ENCODE data around the gene PCDHGC3.

Gene PCDHGC3

GRCh38 chr5:141491323-141492167 lies 15.8 kb downstream of the PCDHGC3 start:
- Histone ChIP-seq H3K9me2 (replicated peaks; ENCODE audit: insufficient read depth, low read length) (no peaks in the 10 kb centered on the region), H3K9ac (ENCODE audit: low read length) (no peak overlapping the region), H2AFZ (ENCODE audit: low read length) (no peak overlapping the region), H3K4me1 (ENCODE audit: low read length) (no peaks in the 10 kb centered on the region), H3K4me3 (ENCODE audit: low read length) (no peak overlapping the region), H3K79me2 (ENCODE audit: low read length) (no peaks in the 10 kb centered on the region), H3F3A (ENCODE audit: insufficient read depth, low read length) (no peaks in the 10 kb centered on the region), H4K20me1 (ENCODE audit: insufficient read depth, low read length) (no peaks in the 10 kb centered on the region), H3K4me2 (ENCODE audit: low read depth, low read length) (no peak overlapping the region), H3K36me3 (replicated peaks; ENCODE audit: insufficient read depth, low read length) (no peaks in the 10 kb centered on the region), H3K9me3 (replicated peaks; ENCODE audit: insufficient read depth, low read length) (no peaks in the 10 kb centered on the region), H3K27ac (ENCODE audit: low read length) (no peak overlapping the region), H3K27me3 (replicated peaks; ENCODE audit: insufficient read depth, low read length) (peaks cover 4% of the 10 kb centered on the region)
- TF ChIP-seq, protein P1, sequence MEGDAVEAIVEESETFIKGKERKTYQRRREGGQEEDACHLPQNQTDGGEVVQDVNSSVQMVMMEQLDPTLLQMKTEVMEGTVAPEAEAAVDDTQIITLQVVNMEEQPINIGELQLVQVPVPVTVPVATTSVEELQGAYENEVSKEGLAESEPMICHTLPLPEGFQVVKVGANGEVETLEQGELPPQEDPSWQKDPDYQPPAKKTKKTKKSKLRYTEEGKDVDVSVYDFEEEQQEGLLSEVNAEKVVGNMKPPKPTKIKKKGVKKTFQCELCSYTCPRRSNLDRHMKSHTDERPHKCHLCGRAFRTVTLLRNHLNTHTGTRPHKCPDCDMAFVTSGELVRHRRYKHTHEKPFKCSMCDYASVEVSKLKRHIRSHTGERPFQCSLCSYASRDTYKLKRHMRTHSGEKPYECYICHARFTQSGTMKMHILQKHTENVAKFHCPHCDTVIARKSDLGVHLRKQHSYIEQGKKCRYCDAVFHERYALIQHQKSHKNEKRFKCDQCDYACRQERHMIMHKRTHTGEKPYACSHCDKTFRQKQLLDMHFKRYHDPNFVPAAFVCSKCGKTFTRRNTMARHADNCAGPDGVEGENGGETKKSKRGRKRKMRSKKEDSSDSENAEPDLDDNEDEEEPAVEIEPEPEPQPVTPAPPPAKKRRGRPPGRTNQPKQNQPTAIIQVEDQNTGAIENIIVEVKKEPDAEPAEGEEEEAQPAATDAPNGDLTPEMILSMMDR (IDR thresholded peaks at IDR 0.05; ENCODE audit: low read length), result no peak
- no peak for TF ChIP-seq EZH2phosphoT487 (IDR thresholded peaks at IDR 0.05; ENCODE audit: low read length)
- no peak for TF ChIP-seq EZH2 (optimal IDR thresholded peaks at IDR 0.05; ENCODE audit: low read depth, low read length)
- DNase-seq, result no peak

DNA sequence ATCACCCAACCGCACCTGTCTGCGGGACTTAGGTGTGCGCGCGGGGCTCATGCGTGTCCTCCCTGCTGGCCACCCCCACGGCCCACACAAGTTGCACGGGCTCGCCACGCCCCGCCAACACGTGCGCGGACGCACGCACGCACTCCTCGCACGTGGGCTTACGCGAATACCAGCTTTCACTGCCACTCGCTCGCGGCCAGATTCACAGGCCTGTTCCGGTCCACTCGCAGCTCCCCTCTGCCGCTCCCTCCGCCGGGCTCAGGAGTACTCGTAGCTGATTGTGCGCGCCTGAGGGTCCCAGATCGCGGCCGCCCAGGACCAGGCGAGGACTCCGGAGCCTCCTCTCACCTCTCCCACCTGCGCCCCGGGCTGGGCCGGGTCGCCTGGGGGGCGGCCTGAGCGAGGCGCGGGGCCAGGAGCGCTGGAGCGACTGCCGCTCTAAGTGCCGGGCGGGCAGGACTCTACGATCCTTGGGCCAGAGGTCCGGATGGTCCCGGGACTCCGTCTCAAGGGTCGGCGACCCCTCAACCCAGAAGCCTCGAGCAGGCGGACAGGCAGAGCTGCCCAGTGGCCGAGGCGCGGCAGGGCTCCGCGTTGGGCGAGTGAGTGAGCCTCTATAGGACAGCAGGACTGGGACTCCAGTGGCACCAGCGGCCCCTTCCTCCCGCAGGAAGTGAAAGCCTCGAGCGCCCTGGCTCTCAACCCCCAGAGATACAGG lies 16.6 kb downstream of the PCDHGC3 start:
- H4K20me1 ChIP-seq (ENCODE audit: insufficient read depth, low read length), result no peaks in the 10 kb centered on the region
- no peak for DNase-seq
- H3K4me1 ChIP-seq (ENCODE audit: low read length), result no peaks in the 10 kb centered on the region
- no peaks in the 10 kb centered on the region for H3K9me3 ChIP-seq (replicated peaks; ENCODE audit: insufficient read depth, low read length)
- H3K4me2 ChIP-seq (ENCODE audit: low read depth, low read length), result no peak overlapping the region
- H3F3A ChIP-seq (ENCODE audit: insufficient read depth, low read length), result no peaks in the 10 kb centered on the region
- H3K27me3 ChIP-seq (replicated peaks; ENCODE audit: insufficient read depth, low read length), result peaks cover 4% of the 10 kb centered on the region
- no peaks in the 10 kb centered on the region for H3K36me3 ChIP-seq (replicated peaks; ENCODE audit: insufficient read depth, low read length)
- H3K9ac ChIP-seq (ENCODE audit: low read length), result no peak overlapping the region
- TF ChIP-seq EZH2phosphoT487 (IDR thresholded peaks at IDR 0.05; ENCODE audit: low read length) (no peak), EZH2 (optimal IDR thresholded peaks at IDR 0.05; ENCODE audit: low read depth, low read length) (no peak)
- TF ChIP-seq, protein P1 (IDR thresholded peaks at IDR 0.05; ENCODE audit: low read length), result no peak
- no peak overlapping the region for H3K27ac ChIP-seq (ENCODE audit: low read length)
- H2AFZ ChIP-seq (ENCODE audit: low read length), result no peak overlapping the region
- H3K4me3 ChIP-seq (ENCODE audit: low read length), result no peak overlapping the region
- no peaks in the 10 kb centered on the region for H3K79me2 ChIP-seq (ENCODE audit: low read length)
- H3K9me2 ChIP-seq (replicated peaks; ENCODE audit: insufficient read depth, low read length), result no peaks in the 10 kb centered on the region

DNA sequence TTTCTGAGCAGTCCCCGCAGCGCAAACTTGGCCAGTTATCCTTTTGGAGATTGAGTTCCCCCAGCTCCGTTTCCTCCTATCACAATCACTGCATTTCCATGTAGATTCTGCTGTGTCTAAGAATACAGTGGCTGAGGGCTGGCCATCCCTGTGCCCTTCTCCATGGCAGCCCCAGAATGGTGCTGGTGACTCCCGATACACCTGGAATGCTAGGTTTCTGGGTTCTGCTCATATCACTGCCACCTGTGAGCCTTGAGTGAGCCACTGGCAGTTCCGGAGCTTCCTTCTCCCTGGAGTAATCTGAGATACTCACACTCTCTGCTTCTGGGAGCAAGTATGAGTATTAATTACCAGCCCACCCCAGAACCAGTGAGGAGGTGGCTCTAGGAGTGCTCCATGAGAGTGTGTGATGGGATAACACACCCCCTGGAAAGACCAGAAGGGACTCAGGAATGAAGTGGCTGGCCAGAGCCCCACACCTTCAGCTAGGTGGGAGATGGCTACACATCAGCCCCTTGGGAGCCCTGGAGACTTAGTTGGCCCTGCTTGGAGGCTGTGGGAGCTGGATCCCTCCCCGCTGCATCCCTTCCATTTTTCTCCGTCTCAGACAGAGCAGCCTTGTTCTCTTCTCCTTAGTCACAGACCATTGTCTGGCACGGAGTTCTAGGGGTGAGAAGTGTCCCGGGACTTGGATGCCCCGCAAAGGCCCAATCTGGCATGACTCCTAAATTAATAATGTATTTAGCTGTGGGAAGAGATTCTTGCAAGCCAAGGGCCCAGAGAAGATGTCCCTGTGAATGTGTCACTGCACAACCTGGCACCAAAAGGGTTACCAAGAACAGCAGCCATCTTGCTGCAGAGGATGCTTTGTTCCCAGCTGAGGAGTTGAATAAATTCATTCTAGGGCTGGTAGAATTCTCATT lies 18.0 kb downstream of the PCDHGC3 start:
- no peak overlapping the region for H2AFZ ChIP-seq (ENCODE audit: low read length)
- TF ChIP-seq, protein P1 (IDR thresholded peaks at IDR 0.05; ENCODE audit: low read length), result no peak
- TF ChIP-seq EZH2phosphoT487 (IDR thresholded peaks at IDR 0.05; ENCODE audit: low read length), result no peak
- TF ChIP-seq EZH2 (optimal IDR thresholded peaks at IDR 0.05; ENCODE audit: low read depth, low read length), result no peak
- no peaks in the 10 kb centered on the region for H4K20me1 ChIP-seq (ENCODE audit: insufficient read depth, low read length)
- H3K27me3 ChIP-seq (replicated peaks; ENCODE audit: insufficient read depth, low read length), result peaks cover 4% of the 10 kb centered on the region
- no peak overlapping the region for H3K4me2 ChIP-seq (ENCODE audit: low read depth, low read length)
- H3K9me3 ChIP-seq (replicated peaks; ENCODE audit: insufficient read depth, low read length), result no peaks in the 10 kb centered on the region
- no peaks in the 10 kb centered on the region for H3K36me3 ChIP-seq (replicated peaks; ENCODE audit: insufficient read depth, low read length)
- H3K9ac ChIP-seq (ENCODE audit: low read length), result no peak overlapping the region
- no peak overlapping the region for H3K4me3 ChIP-seq (ENCODE audit: low read length)
- no peaks in the 10 kb centered on the region for H3K4me1 ChIP-seq (ENCODE audit: low read length)
- no peaks in the 10 kb centered on the region for H3K79me2 ChIP-seq (ENCODE audit: low read length)
- H3F3A ChIP-seq (ENCODE audit: insufficient read depth, low read length), result no peaks in the 10 kb centered on the region
- DNase-seq, result no peak
- H3K9me2 ChIP-seq (replicated peaks; ENCODE audit: insufficient read depth, low read length), result no peaks in the 10 kb centered on the region
- no peak overlapping the region for H3K27ac ChIP-seq (ENCODE audit: low read length)

Data from MM.1S (cell line).